Stimulated activated CD8-positive, alpha-beta memory T cell treated with anti-CD3 and anti-CD28 coated beads, Interleukin-15, amount 100 ng/mL, for 24 hours (primary cell): ENCODE results near the gene SEMA6C.
"Not testable (repeated sequence)": the region's sequence is repeated elsewhere in the genome, so short reads cannot be mapped to it uniquely, and the experiment has no call there.

ENCODE experiments used
- DNase-seq: peaks from one replicate; pipeline ENCODE4 v3.0.0-alpha.2; 2020; ENCODE audit warnings: low read depth

The SEMA6C gene, protein sequence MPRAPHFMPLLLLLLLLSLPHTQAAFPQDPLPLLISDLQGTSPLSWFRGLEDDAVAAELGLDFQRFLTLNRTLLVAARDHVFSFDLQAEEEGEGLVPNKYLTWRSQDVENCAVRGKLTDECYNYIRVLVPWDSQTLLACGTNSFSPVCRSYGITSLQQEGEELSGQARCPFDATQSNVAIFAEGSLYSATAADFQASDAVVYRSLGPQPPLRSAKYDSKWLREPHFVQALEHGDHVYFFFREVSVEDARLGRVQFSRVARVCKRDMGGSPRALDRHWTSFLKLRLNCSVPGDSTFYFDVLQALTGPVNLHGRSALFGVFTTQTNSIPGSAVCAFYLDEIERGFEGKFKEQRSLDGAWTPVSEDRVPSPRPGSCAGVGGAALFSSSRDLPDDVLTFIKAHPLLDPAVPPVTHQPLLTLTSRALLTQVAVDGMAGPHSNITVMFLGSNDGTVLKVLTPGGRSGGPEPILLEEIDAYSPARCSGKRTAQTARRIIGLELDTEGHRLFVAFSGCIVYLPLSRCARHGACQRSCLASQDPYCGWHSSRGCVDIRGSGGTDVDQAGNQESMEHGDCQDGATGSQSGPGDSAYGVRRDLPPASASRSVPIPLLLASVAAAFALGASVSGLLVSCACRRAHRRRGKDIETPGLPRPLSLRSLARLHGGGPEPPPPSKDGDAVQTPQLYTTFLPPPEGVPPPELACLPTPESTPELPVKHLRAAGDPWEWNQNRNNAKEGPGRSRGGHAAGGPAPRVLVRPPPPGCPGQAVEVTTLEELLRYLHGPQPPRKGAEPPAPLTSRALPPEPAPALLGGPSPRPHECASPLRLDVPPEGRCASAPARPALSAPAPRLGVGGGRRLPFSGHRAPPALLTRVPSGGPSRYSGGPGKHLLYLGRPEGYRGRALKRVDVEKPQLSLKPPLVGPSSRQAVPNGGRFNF

DNA sequence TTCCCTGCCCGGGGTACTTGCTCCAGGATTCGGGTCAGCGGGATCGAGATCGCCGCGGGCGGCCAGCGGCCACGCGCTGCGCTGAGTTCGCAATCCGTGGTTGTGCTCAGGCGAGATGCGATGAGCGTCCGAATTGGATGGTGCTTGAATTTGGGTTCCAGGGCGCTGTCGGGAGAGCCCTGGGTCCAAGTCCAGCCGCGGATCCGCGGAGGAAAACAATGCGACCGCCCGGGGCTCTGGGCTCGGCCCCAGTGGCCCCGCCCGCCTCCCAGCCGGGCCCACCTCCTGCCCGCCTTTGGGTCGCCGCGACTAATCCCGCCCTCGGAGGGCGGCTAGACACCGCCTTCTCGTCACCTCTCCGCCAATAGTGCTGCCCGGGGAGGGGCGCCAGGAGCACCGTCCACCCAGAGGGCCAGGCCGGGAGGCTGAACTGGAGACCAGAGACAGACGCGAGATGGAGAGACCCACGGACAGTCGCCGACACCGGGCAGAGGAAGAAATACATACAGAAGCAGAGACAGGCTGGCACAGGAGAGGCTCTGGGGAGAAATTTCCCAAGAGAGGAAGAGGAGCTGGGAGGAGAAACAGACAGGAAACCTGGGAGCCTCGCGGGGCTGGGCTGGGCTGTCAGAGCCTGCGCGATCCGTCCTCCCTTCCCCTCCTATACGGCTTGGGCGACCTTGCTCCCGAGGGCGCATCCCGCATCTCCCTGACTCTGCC lies at the start of gene SEMA6C:
SEMA6C (minus strand) TSS at position 220 of the 720 bp plus-strand sequence. CDS start 4,010 bp downstream, outside the sequence.
- DNase-seq: peak; percentile 68

DNA sequence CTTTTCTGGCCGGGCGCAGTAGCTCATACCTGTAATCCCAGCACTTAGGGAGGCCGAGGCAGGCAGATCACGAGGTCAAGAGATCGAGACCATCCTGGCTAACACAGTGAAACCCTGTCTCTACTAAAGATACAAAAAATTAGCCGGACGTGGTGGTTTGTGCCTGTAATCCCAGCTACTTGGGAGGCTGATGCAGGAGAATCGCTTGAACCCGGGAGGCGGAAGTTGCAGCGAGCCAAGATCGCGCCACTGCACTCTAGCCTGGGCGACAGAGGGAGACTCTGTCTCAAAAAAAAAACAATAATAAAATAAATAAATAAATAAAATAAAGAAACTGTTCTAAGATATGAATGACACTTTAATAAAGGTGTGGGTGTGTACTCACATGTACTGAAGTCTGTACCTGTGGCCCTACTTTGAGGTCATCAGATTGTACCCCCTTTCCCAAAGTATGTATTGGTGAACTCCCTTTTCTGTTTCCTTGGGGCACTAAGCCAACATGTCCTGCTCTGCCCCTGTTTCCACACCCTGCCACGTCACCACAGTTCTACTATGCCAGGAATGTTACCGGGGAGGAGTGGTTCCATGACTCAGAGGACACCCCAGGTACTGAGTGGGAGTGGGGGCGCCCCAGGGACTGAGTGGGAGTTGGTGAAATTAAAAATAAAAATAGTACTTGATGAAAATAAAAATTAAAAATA lies 48.6 kb upstream of the SEMA6C start:
- DNase-seq: not testable (repeated sequence)

DNA sequence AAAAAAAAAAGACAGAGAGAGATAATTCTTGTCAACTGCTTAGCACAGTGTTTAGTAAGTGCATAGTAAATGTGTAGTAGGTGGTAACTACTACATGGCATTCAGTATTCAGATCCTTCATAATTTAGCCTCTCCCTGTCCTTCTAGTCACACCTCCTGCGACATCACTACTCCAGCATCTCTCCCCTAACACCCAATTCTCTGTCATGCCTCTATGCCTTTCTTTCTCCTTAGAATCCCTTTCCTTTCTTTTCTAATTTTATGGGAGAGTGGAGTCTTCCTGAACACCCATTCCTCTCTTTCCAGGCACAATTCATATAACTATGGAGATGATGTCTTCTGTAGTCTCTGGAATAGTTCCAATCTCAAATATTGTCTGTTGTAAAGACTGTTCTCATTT lies 47.4 kb upstream of the SEMA6C start:
- DNase-seq: no peak

DNA sequence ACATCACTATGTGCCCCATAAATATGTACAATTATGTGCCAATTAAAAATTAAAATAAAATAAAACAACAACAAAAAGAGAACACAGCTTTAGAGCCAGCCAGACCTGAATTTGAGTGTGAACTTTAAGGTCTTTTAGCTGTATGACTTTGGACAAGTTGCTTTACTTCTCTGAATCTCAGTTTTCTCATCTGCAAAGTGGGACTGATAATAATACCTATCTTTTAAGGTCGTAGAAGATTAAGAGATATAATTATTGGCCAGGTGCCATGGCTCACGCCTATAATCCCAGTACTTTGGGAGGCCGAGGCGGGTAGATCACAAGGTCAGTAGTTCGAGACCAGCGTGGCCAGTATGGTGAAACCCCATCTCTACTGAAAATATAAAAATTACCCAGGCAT lies 46.9 kb upstream of the SEMA6C start:
- DNase-seq: no peak

DNA sequence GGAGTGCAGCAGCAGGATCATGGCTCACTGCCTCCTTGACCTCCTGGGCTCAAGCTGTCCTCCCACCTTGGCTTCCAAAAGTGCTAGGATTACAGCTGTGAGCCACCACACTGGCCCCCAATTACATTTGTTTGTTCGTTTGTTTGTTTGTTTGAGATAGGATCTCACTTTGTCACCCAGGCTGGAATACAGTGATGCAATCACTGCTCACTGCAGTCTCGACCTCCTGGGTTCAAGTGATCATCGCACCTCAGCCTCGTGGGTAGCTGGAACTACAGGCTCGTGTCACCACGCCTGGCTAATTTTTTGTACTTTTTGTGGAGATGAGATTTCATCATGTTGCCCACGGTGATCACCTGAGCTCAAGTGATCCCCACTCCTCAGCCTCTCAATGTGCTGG lies 45.6 kb upstream of the SEMA6C start:
- no peak for DNase-seq

DNA sequence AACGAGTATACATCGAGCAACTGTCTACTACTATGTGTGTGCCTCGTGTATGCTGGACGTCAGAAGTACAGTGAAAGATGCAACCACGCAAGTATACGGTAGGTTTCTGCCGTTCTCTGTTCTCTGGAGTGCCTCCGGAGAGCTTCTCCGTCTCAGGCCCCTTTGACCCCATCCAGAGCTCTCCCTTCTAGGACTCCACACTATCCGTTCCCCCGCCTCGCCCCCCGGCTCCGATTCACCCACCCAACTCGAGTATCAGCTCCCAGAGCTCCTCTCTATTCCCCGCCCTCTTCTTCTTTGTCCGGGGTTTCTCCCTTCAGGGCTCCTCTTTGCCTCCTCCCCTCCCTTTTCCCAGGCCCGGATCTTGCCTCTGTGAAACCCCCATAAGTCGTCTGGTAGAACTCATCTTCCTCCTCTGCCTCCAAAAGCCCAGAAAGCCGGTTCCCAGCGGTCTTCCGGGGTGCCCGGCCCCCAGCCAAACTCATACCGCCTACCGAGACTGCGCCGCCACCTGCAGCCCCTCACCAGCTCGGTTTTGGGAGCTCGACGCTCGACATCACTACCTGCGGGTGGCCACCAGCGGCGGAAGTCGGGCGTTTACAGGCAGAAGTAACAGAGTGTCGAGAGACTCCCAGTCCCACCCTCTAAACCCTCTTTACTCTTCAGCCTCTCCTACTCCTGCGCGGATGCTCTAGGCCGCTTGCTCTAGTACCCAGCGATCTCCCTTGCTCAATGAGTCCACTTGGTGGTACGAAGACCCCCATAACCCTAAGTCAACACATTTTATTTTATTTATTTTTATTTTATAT lies 43.4 kb upstream of the SEMA6C start, which contains the start of gene VPS72:
VPS72 (minus strand) TSS at position 561 of the 809 bp plus-strand sequence; CDS start at position 485, 76 bp downstream.
- peak; percentile 53 for DNase-seq

DNA sequence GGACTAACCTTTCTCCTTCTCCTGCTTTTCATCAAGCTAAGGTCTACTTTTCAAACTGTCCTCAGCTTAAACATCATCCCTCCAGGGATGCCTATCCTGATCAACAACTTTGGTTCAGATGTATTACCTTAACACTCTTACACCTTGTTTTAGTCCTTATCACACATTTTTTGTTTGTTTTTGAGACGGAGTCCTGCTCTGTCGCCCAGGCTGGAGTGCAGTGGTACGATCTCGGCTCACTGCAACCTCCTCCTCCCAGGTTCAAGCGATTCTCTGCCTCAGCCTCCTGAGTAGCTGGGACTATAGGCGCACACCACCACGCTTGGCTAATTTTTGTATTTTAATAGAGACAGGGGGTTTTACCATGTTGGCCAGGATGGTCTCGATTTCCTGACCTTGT lies 42.2 kb upstream of the SEMA6C start:
- not testable (repeated sequence) for DNase-seq

DNA sequence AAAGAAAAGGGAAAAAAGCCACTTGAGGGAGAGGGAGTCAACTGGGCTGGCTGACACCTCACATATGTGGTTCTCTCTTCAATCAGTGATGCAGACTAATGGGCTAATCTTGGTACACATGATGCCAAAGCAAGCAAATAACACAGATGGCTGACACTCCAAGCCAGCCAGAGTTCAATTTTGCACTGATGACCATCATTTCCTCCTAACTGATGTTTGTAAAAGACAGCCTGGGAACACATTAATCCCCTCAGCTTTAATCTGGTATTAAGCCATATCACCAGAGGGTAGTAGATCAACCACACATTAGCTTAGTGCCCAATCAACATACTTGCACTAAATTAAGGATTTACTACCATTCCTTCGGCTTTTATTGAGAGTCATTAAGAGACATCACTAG lies 40.8 kb upstream of the SEMA6C start:
- no peak for DNase-seq

DNA sequence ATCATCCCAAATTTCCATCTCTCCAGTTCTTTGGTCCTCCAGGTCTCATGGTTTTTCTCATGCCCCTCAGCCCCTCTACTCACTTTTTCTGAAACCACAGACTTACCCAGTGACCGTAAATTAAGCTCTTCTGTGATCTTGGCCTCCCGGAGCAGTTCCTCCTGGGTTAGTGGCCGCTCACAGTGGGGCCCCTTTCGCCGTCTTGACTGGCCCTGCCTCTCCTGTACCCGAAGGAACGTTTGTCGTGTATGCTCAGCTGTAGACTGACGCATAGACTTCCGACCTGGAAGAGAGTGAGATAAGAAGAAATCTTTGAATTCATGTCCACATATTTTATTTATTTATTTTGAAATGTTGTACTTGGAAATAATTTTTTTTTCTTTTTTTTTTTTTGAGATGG lies 37.8 kb upstream of the SEMA6C start:
- DNase-seq: no peak

DNA sequence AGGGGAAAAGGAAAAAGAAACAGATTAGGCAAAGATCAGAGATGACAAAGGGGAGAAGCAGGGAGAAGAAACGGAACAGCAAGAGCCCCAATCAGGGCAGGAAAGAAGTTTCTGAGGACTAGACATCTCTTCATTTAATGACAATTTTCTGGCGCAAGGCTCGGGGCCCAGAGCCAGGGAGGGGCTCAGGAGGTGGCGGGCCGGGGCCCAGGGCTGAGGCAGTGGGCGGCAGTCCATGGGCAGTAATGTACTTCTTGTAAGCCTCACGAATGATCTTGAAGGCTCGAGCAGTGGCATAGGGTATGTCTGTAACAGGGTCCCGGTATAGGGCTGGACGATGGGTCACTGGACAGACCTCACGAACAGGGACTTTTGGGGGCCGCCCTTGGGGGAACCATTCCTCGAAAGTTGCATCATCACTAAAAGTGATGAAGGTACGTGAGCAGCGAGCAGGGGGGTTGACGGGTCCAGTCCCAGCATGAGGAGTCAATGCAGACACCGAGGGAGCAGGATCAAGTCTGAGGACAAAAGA lies 30.1 kb upstream of the SEMA6C start:
- no peak for DNase-seq

DNA sequence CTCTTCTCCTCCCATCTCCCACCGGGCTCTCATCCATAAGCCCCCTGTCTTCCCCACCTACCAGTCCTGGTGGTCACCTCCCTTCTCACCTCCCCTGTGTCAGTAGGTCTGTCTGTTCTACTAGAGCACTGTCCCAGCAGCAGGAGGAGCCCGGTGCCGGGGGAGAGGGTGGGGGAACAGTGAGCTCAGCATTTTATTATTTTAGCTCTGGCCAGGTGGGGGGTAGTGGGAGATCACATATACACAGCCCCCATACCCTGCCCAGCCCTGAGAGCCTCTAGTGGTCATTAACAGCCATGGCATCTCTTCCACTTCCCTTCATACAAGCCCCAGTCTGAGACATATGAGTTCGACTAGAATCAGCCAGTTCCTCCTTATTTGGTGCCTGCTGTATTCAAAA lies 29.4 kb upstream of the SEMA6C start, which contains the start of gene TMOD4:
TMOD4 (minus strand) TSS at position 119 of the 400 bp plus-strand sequence. CDS start 1,106 bp downstream, outside the sequence.
- DNase-seq: no peak

DNA sequence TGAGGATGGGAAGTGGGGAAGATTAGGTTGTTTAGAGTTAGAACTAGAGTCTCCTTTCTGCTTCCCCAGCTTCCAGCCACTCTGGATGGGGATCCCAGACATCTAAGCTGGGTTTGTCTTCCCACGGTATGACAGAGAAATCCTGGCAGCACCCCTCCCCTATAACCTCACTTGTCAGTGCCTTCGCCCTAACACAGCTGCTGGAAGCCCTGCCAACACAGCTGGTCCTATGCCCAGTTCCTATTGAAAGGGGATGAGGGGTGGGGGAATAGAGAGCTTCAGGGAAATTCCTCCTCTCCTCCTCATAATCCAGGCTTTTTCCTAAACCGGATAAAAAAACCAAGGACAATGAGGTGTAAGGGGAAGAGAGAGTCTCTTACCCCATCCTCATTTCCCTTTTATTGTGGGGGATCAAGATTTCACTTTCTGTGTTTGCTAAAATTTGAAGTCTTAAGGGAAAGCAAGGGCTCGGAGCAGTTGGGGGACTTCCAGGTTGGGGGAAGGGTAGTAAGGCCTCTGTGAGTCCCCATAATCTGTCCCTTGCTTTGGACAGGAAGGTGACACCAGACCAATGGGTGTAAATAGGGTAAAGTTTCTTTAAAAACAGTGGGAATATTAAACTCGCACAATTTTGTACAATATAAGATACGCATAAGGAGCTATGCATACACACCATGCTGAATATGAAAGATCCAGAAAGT lies 28.8 kb upstream of the SEMA6C start:
- DNase-seq: no peak

DNA sequence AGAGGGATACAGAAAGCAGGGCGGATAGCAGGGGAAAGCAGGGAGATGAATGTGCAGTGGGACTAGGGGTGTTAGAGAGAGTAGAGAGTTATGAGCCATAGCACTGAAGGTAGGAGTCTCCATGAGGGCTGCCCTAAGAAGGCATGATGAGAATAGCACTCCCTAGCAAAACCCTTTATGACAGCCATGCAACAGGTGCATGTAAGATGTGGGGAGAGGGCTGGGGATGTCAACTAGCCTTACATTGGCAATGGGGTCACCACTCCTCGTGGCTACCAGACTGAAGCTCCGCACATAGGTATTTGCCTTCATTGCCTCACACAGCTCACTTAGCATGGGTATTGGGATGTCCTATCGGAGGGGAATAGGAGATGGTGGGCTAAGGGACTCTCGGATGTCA lies 24.8 kb upstream of the SEMA6C start:
- no peak for DNase-seq

DNA sequence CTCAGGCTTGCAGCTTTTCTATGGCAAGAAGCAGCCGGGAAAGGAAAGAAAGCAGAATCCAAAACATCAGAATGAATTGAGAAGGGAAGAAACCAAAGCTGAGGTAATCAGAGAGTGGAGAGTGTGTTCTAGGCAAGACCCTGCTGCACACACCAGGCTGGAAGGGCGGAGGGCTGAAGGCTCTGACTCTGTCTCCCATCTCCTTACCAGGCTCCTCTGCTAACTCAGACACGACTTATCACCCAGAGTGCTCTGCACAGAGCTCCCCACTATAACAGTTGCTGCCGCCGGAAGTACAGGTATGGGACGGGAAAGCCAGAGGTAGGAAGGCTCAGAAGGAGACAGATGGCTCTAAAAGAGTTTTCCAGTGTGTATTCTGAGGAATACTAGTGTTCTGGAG lies 20.7 kb upstream of the SEMA6C start:
- no peak for DNase-seq

DNA sequence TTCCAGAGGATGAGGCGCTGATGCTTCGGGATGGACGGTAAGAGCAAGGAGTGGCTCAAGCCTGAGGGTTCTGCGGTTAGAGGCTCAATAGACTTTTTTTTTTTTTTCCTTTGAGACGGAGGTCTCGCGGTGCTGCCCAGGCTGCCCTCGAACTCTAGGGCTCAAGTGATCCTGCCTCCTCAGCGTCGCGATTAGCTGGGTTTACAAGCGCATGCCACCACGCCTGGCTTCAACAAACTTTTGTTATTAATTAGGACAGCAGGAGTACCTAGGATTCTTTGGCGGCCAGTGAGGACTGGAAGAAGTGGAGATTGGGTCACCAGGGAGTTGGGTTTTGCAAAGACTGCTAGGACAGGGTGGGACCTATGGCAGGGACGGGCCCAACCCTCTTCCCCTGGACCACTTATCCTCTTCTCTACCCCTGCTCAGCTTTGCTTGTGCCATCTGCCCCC lies 20.1 kb upstream of the SEMA6C start:
- no peak for DNase-seq

DNA sequence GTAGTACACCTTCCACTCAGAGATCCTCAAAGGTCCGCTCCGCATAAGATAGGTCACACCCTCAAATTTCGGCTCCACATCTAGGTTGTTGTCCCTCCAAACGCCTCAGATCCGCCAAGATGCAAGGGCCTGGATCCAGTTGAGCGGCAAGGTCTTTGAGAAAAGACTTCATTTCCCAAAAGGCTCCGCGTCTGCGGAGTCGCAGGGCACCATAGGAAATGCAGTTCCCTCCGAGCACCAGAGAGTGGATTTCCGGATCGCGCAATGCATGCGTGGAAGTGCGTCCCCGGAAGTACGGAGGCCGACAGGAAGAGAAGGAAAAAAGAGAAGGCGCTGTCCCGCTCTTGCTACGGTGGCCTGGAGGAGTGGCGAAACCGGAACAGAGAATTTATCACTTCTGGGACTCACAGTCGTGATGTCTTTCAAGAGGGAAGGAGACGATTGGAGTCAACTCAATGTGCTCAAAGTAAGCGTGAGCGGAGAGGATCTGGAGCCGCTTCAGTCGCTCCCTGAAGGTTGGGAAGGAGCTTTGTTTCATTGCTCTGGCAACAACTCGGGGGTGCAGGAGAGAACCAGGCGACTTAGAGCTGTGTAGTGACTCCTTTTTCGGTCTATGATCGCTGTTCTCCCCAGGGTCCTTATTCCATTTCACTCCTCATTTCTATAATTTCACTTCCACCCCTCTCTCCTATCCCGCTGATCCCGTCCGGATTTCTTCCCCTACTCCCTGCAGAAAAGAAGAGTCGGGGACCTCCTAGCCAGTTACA lies 19.5 kb upstream of the SEMA6C start, which contains the start of the genes LYSMD1 and SCNM1:
LYSMD1 (minus strand) TSS at position 165 of the 767 bp plus-strand sequence. CDS start 644 bp downstream, outside the sequence.
SCNM1 (plus strand) TSS at position 407 of the 767 bp plus-strand sequence; CDS start at position 416, 9 bp downstream.
- peak; percentile 71 for DNase-seq

DNA sequence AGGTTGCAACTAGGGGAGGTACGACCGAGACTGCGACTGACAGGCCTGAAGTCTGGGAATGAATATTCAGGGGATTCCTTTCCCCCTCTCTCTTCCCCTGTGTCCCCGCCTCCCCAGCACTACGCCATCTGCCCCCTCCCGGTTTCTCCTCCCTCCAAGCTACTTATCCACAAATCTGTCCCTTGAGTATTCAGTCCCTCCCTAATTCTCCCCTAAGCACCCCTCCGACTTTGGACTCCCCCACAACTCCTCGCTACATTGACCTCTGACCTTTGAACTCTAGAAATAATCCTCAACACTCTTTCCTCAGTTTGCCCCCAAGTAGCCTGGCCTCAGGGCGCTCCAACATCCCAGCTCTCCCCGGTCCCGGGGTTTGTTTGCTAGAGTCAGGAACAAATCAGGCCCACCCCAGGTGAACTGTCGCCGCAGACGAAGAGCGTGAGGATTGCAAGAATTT lies 18.9 kb upstream of the SEMA6C start:
- no peak for DNase-seq

DNA sequence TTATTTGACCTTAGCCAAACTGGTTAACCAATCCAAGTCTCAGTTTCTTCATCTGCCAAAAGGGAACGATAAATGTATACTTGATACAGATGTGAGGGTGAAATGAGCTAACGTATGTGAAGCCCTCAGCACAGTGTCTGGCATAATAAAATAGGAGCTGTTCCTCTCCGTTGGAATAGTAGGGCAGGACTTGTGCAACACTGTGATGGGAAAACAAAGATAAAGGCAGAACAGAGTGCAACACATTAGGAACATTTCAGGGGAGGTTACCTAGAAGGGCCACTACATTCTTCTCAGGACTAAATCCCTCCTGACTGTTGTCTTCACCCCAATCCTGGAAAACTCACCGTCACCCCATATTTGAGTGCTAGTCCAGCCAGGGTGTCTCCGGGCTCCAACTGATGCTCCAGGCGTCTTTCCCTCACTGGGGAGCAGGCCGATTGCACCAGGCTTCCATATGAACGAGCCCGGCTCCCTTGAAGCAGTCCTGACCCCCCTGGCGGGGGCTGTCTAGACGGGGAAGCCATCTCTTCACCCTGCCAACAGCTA lies 18.4 kb upstream of the SEMA6C start:
- no peak for DNase-seq
